ENCODE measurements around the gene XYLT1.
"Not testable (repeated sequence)": the region's sequence is repeated elsewhere in the genome, so short reads cannot be mapped to it uniquely, and the experiment has no call there.

The XYLT1 gene

GRCh38 chr16:17488506-17488905 lies 17.7 kb upstream of the XYLT1 start:
- no peak for DNase-seq

GRCh38 chr16:17483351-17483750 lies 12.6 kb upstream of the XYLT1 start:
- DNase-seq: no peak

GRCh38 chr16:17482341-17482740 lies 11.6 kb upstream of the XYLT1 start:
- DNase-seq: not testable (repeated sequence)

- DNase-seq: no peak
Observed at GRCh38 chr16:17481736-17482135, 11.0 kb upstream of the XYLT1 start.

- not testable (repeated sequence) for DNase-seq
Observed at GRCh38 chr16:17477260-17477545, 6.4 kb upstream of the XYLT1 start.

- DNase-seq: peak; percentile 82
Observed at GRCh38 chr16:17476414-17477259, 5.9 kb upstream of the XYLT1 start.

GRCh38 chr16:17475104-17475503 lies 4.3 kb upstream of the XYLT1 start:
- no peak for DNase-seq

GRCh38 chr16:17474572-17474971 lies 3.8 kb upstream of the XYLT1 start:
- peak; percentile 70 for DNase-seq

GRCh38 chr16:17474037-17474436 lies 3.3 kb upstream of the XYLT1 start:
- DNase-seq: peak; percentile 95

GRCh38 chr16:17471719-17472461 lies 1.1 kb upstream of the XYLT1 start:
- no peak for DNase-seq

- DNase-seq: peak; percentile 44
Observed at GRCh38 chr16:17470182-17470907, 415 bp downstream of the XYLT1 start.

GRCh38 chr16:17469741-17470181 lies 999 bp downstream of the XYLT1 start:
- peak; percentile 30 for DNase-seq

- DNase-seq: no peak
Observed at GRCh38 chr16:17469011-17469740, 1.6 kb downstream of the XYLT1 start.

- DNase-seq: no peak
Observed at GRCh38 chr16:17468611-17469010, 2.1 kb downstream of the XYLT1 start.

GRCh38 chr16:17467923-17468540 lies 2.7 kb downstream of the XYLT1 start:
- peak; percentile 83 for DNase-seq

- DNase-seq: no peak
Observed at GRCh38 chr16:17466876-17467275, 3.9 kb downstream of the XYLT1 start.

GRCh38 chr16:17465460-17465859 lies 5.3 kb downstream of the XYLT1 start:
- DNase-seq: no peak

GRCh38 chr16:17463335-17463734 lies 7.4 kb downstream of the XYLT1 start:
- DNase-seq: no peak

- DNase-seq: peak; percentile 85
Observed at GRCh38 chr16:17461951-17462729, 8.6 kb downstream of the XYLT1 start.

GRCh38 chr16:17460890-17461289 lies 9.9 kb downstream of the XYLT1 start:
- no peak for DNase-seq

- no peak for DNase-seq
Observed at GRCh38 chr16:17459903-17460521, 10.7 kb downstream of the XYLT1 start.

All from hematopoietic multipotent progenitor cell treated with erythropoietin and hydrocortisone succinate and interleukin-3 and kit ligand, for 4 days (in vitro differentiated cells).